ENCODE results near the gene ZBTB7B. TPM values are rescaled to one million over a fixed set of nuclear protein-coding genes. Genes with fewer than 3 reads are reported as not detected.

Gene ZBTB7B
- total RNA-seq, 4 donors from 2014 or later = 23.5 to 74.0 (median 30.8) TPM

- TF ChIP-seq, protein P1, sequence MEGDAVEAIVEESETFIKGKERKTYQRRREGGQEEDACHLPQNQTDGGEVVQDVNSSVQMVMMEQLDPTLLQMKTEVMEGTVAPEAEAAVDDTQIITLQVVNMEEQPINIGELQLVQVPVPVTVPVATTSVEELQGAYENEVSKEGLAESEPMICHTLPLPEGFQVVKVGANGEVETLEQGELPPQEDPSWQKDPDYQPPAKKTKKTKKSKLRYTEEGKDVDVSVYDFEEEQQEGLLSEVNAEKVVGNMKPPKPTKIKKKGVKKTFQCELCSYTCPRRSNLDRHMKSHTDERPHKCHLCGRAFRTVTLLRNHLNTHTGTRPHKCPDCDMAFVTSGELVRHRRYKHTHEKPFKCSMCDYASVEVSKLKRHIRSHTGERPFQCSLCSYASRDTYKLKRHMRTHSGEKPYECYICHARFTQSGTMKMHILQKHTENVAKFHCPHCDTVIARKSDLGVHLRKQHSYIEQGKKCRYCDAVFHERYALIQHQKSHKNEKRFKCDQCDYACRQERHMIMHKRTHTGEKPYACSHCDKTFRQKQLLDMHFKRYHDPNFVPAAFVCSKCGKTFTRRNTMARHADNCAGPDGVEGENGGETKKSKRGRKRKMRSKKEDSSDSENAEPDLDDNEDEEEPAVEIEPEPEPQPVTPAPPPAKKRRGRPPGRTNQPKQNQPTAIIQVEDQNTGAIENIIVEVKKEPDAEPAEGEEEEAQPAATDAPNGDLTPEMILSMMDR (IDR thresholded peaks at IDR 0.05; ENCODE audit: low read depth) = no peak
Measured at GRCh38 chr1:155023627-155024026, 21.0 kb downstream of the ZBTB7B start.

- TF ChIP-seq, protein P1 (IDR thresholded peaks at IDR 0.05; ENCODE audit: low read depth) = no peak
Measured at GRCh38 chr1:155024315-155024714, 21.7 kb downstream of the ZBTB7B start.

- TF ChIP-seq, protein P1 (IDR thresholded peaks at IDR 0.05; ENCODE audit: low read depth) = no peak
Measured at GRCh38 chr1:155026154-155026553, 23.6 kb downstream of the ZBTB7B start.

DNA sequence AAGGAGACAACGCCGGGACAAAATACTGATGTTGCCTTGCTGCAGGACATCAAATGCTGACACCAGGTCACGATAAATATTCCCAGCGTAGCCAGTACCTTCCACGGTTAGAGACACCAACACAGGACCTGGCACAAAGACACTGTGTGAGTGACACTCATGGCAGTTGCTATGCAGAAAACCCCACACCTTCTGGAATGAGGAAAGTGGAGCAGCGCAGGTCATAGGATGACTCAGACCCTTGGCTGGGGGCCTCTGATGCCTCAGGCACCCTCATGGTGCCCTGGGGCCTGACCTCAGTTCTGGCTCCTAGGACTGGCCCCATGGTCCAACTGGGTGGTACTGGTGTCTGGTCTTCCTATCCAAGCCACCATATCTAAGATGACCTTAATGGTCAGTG lies 24.0 kb downstream of the ZBTB7B start:
- TF ChIP-seq, protein P1 (IDR thresholded peaks at IDR 0.05; ENCODE audit: low read depth) = no peak

GRCh38 chr1:155029513-155030242 lies 27.1 kb downstream of the ZBTB7B start:
- TF ChIP-seq, protein P1 (IDR thresholded peaks at IDR 0.05; ENCODE audit: low read depth) = no peak

DNA sequence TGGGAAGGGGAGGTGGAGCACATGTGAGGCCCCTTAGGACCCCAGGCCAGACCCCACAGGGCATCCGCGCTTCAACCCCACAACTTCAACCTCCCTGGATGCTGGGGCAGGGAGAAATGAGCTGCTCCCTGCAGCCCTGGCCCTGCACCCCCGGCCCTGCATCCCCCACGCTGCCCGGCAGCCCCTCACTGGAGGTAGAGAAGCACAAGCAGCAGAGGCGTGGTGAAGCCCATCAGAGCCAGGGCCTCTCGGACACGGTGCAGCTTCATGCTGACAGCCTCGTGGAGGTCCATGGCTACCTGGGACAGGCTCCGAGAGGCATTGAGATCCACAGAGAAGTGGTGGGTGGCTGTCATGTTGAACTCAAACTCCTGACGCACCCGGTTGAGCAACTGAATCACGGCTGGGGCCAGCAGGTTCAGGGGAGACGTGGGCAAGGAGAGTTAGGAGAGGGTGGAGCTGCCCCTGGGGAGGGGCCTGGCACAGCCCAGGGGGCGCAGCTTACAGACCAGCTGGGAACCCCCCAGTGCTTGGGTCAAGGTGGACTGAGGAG lies 27.7 kb downstream of the ZBTB7B start:
- TF ChIP-seq, protein P1 (IDR thresholded peaks at IDR 0.05; ENCODE audit: low read depth) = no peak

GRCh38 chr1:155030899-155031298 lies 28.3 kb downstream of the ZBTB7B start:
- TF ChIP-seq, protein P1 (IDR thresholded peaks at IDR 0.05; ENCODE audit: low read depth) = no peak
